PC-3 (cell line): Measurements from ENCODE around the gene PRDM4. TPM values are rescaled to one million over a fixed set of nuclear protein-coding genes. Genes with fewer than 3 reads are reported as not detected.

Source experiments
- ATAC-seq: fragments of 200-7000 bp; cut with Tn5 transposase; 2 replicates; pipeline ENCODE4 v1.9.1; 2020; ENCODE audit warnings: mild to moderate bottlenecking, moderate library complexity
- BruUV-seq: library from RNA; stranded (reverse); fragments of 400-500 nt; replicated peaks from 2 replicates; lab custom pipeline; 2021; lab: Mats Ljungman, UMichigan
- CTCF ChIA-PET: fragments of 300-600 bp; sonication (Branson Sonifier 250); formaldehyde crosslinking; loops from one replicate; lab custom pipeline; 2022; ENCODE audit warnings: antibody characterized with exemption; lab: Charles Lee
- POLR2A ChIA-PET: fragments of 300-600 bp; sonication (Branson Sonifier 250); formaldehyde crosslinking; loops from one replicate; lab custom pipeline; 2022; ENCODE audit warnings: antibody characterized with exemption; ENCODE audit not compliant: unreplicated experiment; lab: Charles Lee
- DNase-seq: peaks from one replicate; pipeline ENCODE4 v3.0.0-alpha.2; 2015
- H2AFZ ChIP-seq: fragments of 300-600 bp; sonication (generic); 2 replicates; pipeline ENCODE4 v1.6.0; 2016; ENCODE audit warnings: antibody characterized with exemption, low read length
- H3F3A ChIP-seq: fragments of 300-600 bp; sonication (generic); one replicate; pipeline ENCODE4 v1.6.0; 2017; ENCODE audit warnings: antibody characterized with exemption, low read length, control low read depth, mild to moderate bottlenecking; ENCODE audit not compliant: unreplicated experiment
- H3K27ac ChIP-seq: fragments of 300-600 bp; sonication (generic); 2 replicates; pipeline ENCODE4 v1.5.1; 2016; ENCODE audit warnings: mild to moderate bottlenecking, low read length
- H3K27me3 ChIP-seq: fragments of 300-600 bp; sonication (generic); 2 replicates; pipeline ENCODE4 v1.6.1; 2016; ENCODE audit warnings: low read length, mixed read lengths
- H3K36me3 ChIP-seq: fragments of 300-600 bp; sonication (generic); 2 replicates; pipeline ENCODE4 v1.6.1; 2016; ENCODE audit warnings: low read depth, mixed run types, low read length, mixed read lengths
- H3K4me1 ChIP-seq: fragments of 300-600 bp; sonication (generic); 2 replicates; pipeline ENCODE4 v1.5.1; 2016; ENCODE audit warnings: low read length; ENCODE audit not compliant: insufficient read depth
- H3K4me2 ChIP-seq: fragments of 300-600 bp; sonication (generic); 2 replicates; pipeline ENCODE4 v1.6.0; 2016; ENCODE audit warnings: low read length
- H3K4me3 ChIP-seq: fragments of 300-600 bp; sonication (generic); 2 replicates; pipeline ENCODE4 v1.5.1; 2016; ENCODE audit warnings: mild to moderate bottlenecking, low read length, mixed read lengths
- H3K79me2 ChIP-seq: fragments of 300-600 bp; sonication (generic); 2 replicates; pipeline ENCODE4 v1.6.1; 2017; ENCODE audit warnings: low read length, mixed read lengths
- H3K9ac ChIP-seq: fragments of 300-600 bp; sonication (generic); 2 replicates; pipeline ENCODE4 v1.6.0; 2016; ENCODE audit warnings: mild to moderate bottlenecking, low read length
- H3K9me2 ChIP-seq: fragments of 300-600 bp; sonication (generic); replicated peaks from 2 replicates; pipeline ENCODE4 v1.6.1; 2016; ENCODE audit warnings: mixed run types, low read length, mixed read lengths
- H3K9me3 ChIP-seq: fragments of 300-600 bp; sonication (generic); 2 replicates; pipeline ENCODE4 v1.6.1; 2016; ENCODE audit warnings: low read length, mixed read lengths
- H4K20me1 ChIP-seq: fragments of 300-600 bp; sonication (generic); 2 replicates; pipeline ENCODE4 v1.6.1; 2016; ENCODE audit warnings: low read length, mixed read lengths
- EZH2 ChIP-seq: fragments of 300-600 bp; sonication (generic); IDR thresholded peaks from one replicate; pipeline ENCODE4 v1.6.1; 2017; ENCODE audit warnings: antibody characterized with exemption, mild to moderate bottlenecking, low read length; ENCODE audit not compliant: unreplicated experiment
- EZH2phosphoT487 ChIP-seq: fragments of 300-600 bp; sonication (generic); IDR thresholded peaks from 2 replicates; pipeline ENCODE4 v1.6.1; 2018; ENCODE audit warnings: mild to moderate bottlenecking, antibody characterized with exemption, low read length, borderline replicate concordance
- intact Hi-C: fragments of 100-400 bp; cut with micrococcal nuclease; formaldehyde crosslinking; loops from 2 replicates; pipeline ENCODE4 v1.9.0; 2023
- total RNA-seq: library from RNA; depleted of rRNA; stranded (reverse); fragments of >200 nt; gene quantifications from 2 replicates; pipeline ENCODE4 v1.2.3, GENCODE V29; 2014
- TF ChIP-seq, protein P1 (sequence below): fragments of 300-600 bp; sonication (generic); conservative IDR thresholded peaks from 2 replicates; pipeline ENCODE4 v1.5.1; 2017; ENCODE audit warnings: antibody characterized with exemption, low read depth, mild to moderate bottlenecking, low read length

PRDM4 gene
- total RNA-seq, 1 experiment from 2014 or later, result 22.6 TPM

DNA sequence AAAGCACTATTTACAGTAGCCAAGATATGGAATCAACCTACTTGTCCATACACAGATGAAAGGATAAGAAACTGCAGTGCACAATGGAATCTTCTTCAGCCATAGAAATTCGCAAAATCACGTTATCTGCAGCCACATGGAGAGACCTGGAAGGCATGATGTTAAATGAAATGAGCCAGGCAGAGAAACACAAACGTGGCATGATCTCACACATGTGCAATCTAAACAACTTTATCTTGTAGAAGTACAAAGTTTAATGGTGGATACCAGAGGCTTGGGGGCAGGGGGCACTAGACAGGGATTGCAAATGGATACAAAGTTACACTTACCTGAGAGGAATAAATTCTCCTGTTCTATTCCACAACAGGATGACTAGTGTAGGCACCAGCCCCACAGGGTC is 37.6 kb upstream of the PRDM4 start:
- no peak for TF ChIP-seq EZH2phosphoT487
- TF ChIP-seq, protein P1, sequence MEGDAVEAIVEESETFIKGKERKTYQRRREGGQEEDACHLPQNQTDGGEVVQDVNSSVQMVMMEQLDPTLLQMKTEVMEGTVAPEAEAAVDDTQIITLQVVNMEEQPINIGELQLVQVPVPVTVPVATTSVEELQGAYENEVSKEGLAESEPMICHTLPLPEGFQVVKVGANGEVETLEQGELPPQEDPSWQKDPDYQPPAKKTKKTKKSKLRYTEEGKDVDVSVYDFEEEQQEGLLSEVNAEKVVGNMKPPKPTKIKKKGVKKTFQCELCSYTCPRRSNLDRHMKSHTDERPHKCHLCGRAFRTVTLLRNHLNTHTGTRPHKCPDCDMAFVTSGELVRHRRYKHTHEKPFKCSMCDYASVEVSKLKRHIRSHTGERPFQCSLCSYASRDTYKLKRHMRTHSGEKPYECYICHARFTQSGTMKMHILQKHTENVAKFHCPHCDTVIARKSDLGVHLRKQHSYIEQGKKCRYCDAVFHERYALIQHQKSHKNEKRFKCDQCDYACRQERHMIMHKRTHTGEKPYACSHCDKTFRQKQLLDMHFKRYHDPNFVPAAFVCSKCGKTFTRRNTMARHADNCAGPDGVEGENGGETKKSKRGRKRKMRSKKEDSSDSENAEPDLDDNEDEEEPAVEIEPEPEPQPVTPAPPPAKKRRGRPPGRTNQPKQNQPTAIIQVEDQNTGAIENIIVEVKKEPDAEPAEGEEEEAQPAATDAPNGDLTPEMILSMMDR, result no peak
- TF ChIP-seq EZH2, result no peak
- intact Hi-C loops, result no loop called here
- H3K27me3 ChIP-seq, result peaks cover 68% of the 10 kb centered on the region
- H3K27ac ChIP-seq, result no peak overlapping the region
- ATAC-seq (no peak), DNase-seq (no peak)
- ChIA-PET CTCF (no interaction called here), POLR2A (no interaction called here)
- H3K4me3 ChIP-seq, result no peak overlapping the region
- no peaks in the 10 kb centered on the region for H3K36me3 ChIP-seq
- H3K79me2 ChIP-seq, result no peaks in the 10 kb centered on the region
- H3K4me1 ChIP-seq, result no peaks in the 10 kb centered on the region
- H3K9ac ChIP-seq, result no peak overlapping the region
- BruUV-seq, result no TSS peak
- H4K20me1 ChIP-seq, result no peaks in the 10 kb centered on the region
- H3K4me2 ChIP-seq, result no peak overlapping the region
- no peaks in the 10 kb centered on the region for H3F3A ChIP-seq
- H3K9me3 ChIP-seq, result no peaks in the 10 kb centered on the region
- no peak overlapping the region for H2AFZ ChIP-seq
- H3K9me2 ChIP-seq, result no peaks in the 10 kb centered on the region

DNA sequence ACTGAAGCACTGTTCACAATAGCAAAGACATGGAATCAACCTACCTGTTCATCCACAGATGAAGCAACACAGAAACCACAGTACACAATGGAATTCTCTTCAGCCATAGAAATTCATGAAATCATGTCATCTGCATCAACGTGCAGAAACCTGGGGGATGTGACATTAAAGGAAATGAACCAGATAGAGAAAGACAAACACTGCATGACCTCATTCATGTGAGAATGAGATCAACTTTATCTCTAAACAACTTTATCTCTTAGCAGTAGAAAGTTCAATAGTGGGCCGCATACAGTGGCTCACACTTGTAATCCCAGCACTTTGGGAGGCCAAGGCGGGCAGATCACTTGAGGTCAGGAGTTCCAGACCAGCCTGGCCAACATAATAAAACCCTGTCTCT is 33.5 kb upstream of the PRDM4 start:
- H3K4me3 ChIP-seq, result no peak overlapping the region
- intact Hi-C loops, result no loop called here
- no peaks in the 10 kb centered on the region for H3K4me1 ChIP-seq
- 0 out of 2 replicates have a peak, but pooled peaks cover 3% of the 10 kb centered on the region for H3K9me3 ChIP-seq
- H4K20me1 ChIP-seq, result no peaks in the 10 kb centered on the region
- BruUV-seq, result no TSS peak
- no peak for DNase-seq
- TF ChIP-seq, protein P1, result no peak
- TF ChIP-seq EZH2phosphoT487, result no peak
- no peak for TF ChIP-seq EZH2
- no peak overlapping the region for H3K9ac ChIP-seq
- no peak overlapping the region for H3K27ac ChIP-seq
- no peak for ATAC-seq
- ChIA-PET CTCF (no interaction called here), POLR2A (no interaction called here)
- peaks cover 57% of the 10 kb centered on the region for H3K27me3 ChIP-seq
- H2AFZ ChIP-seq, result no peak overlapping the region
- no peaks in the 10 kb centered on the region for H3K36me3 ChIP-seq
- H3K9me2 ChIP-seq, result no peaks in the 10 kb centered on the region
- H3K79me2 ChIP-seq, result no peaks in the 10 kb centered on the region
- H3F3A ChIP-seq, result no peaks in the 10 kb centered on the region
- H3K4me2 ChIP-seq, result no peak overlapping the region

DNA sequence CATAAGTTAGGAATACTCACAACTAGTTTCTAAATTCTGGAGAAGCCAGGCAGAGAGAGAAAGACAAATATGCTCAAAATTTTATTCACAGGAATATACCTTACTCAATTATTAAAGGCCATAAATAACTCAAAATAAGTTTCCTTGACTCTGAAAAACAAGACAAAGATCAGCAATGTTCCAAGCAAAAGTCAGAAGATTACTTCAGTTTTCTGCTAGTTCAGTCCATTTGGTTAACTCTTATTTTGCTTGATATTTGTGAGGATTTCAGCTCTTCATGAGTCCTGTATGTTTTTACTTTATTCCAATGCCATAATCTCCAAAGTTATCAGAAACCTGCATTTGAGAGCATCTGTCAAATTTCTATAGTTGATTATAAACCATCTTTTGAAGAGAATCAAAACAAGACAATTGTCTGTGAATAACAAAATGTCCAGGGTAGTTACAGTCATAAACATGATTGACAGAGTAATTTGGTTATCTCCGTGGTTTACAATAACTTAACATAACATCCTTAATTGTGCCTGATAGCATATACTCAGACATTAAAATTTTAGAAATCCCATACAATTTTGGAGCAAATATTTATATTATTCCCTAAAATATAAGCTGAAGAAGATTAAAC is 30.6 kb upstream of the PRDM4 start:
- Histone ChIP-seq H3K9me3 (0 out of 2 replicates have a peak, but pooled peaks cover 3% of the 10 kb centered on the region), H3K36me3 (no peaks in the 10 kb centered on the region), H3K4me2 (no peak overlapping the region), H3K27ac (no peak overlapping the region), H3K4me1 (no peaks in the 10 kb centered on the region), H3K9me2 (no peaks in the 10 kb centered on the region), H2AFZ (no peak overlapping the region), H3K27me3 (peaks cover 59% of the 10 kb centered on the region), H3K79me2 (no peaks in the 10 kb centered on the region), H4K20me1 (no peaks in the 10 kb centered on the region), H3K9ac (no peak overlapping the region), H3K4me3 (no peak overlapping the region), H3F3A (no peaks in the 10 kb centered on the region)
- ATAC-seq, result no peak
- BruUV-seq, result no TSS peak
- no peak for DNase-seq
- CTCF ChIA-PET, result no interaction called here
- TF ChIP-seq EZH2 (no peak), EZH2phosphoT487 (no peak)
- TF ChIP-seq, protein P1, result no peak
- intact Hi-C loops, result no loop called here
- POLR2A ChIA-PET, result no interaction called here
